Upper lobe of right lung (tissue), 1 donor: ENCODE measurements around the gene ABLIM2. TPM values are rescaled to one million over a fixed set of nuclear protein-coding genes. Genes with fewer than 3 reads are reported as not detected.

ENCODE experiments used
- ATAC-seq: fragments of 200-7000 bp; cut with Tn5 transposase; one replicate; pipeline ENCODE4 v1.9.1; 2020; ENCODE audit warnings: mild to moderate bottlenecking, moderate library complexity
- DNase-seq: peaks from one replicate; pipeline ENCODE4 v3.0.0-alpha.2; 2020
- H3K27ac ChIP-seq: fragments of 200-600 bp; one replicate; pipeline ENCODE4 v1.8.0; 2022
- H3K27me3 ChIP-seq: fragments of 200-600 bp; one replicate; pipeline ENCODE4 v1.8.0; 2022; ENCODE audit warnings: mild to moderate bottlenecking
- H3K36me3 ChIP-seq: fragments of 200-600 bp; one replicate; pipeline ENCODE4 v1.8.0; 2022
- H3K4me1 ChIP-seq: fragments of 200-600 bp; one replicate; pipeline ENCODE4 v1.8.0; 2022
- H3K4me3 ChIP-seq: fragments of 200-600 bp; one replicate; pipeline ENCODE4 v1.8.0; 2022; ENCODE audit warnings: mild to moderate bottlenecking
- H3K9me3 ChIP-seq: fragments of 200-600 bp; one replicate; pipeline ENCODE4 v1.8.0; 2022
- intact Hi-C: fragments of 100-400 bp; cut with DNase I; formaldehyde crosslinking; loops from one replicate; pipeline ENCODE4 v1.11.0; 2022
- total RNA-seq: library from RNA; stranded (reverse); fragmentation: NEBNext Ultra II Directional; extraction: Animal tissue kit (Norgen Biotek cat#: 25700); gene quantifications from one replicate; pipeline ENCODE4 v1.2.1, GENCODE V29; 2021
- TF ChIP-seq, protein P1 (sequence below): fragments of 200-600 bp; IDR thresholded peaks from one replicate; pipeline ENCODE4 v1.8.0; 2022; ENCODE audit warnings: antibody characterized with exemption
- donor health status: DM: no; HTN: yes; CAD: no; lungs with severe emphysema.

ABLIM2 gene
- total RNA-seq, 1 donor from 2014 or later = 12.7 TPM

- DNase-seq = no peak
- Histone ChIP-seq H3K27ac (no peak overlapping the region), H3K4me3 (no peak overlapping the region), H3K9me3 (no peaks in the 10 kb centered on the region), H3K4me1 (peaks cover 30% of the 10 kb centered on the region), H3K27me3 (no peaks in the 10 kb centered on the region), H3K36me3 (peaks cover 11% of the 10 kb centered on the region)
- intact Hi-C loops = no loop called here
- TF ChIP-seq, protein P1, sequence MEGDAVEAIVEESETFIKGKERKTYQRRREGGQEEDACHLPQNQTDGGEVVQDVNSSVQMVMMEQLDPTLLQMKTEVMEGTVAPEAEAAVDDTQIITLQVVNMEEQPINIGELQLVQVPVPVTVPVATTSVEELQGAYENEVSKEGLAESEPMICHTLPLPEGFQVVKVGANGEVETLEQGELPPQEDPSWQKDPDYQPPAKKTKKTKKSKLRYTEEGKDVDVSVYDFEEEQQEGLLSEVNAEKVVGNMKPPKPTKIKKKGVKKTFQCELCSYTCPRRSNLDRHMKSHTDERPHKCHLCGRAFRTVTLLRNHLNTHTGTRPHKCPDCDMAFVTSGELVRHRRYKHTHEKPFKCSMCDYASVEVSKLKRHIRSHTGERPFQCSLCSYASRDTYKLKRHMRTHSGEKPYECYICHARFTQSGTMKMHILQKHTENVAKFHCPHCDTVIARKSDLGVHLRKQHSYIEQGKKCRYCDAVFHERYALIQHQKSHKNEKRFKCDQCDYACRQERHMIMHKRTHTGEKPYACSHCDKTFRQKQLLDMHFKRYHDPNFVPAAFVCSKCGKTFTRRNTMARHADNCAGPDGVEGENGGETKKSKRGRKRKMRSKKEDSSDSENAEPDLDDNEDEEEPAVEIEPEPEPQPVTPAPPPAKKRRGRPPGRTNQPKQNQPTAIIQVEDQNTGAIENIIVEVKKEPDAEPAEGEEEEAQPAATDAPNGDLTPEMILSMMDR = no peak
- no peak for ATAC-seq
Observed at GRCh38 chr4:8203817-8204216, 45.2 kb upstream of the ABLIM2 start.

- H3K4me3 ChIP-seq = no peak overlapping the region
- peaks cover 5% of the 10 kb centered on the region for H3K36me3 ChIP-seq
- H3K4me1 ChIP-seq = peaks cover 38% of the 10 kb centered on the region
- H3K27ac ChIP-seq = no peak overlapping the region
- TF ChIP-seq, protein P1 = no peak
- intact Hi-C loops = no loop called here
- DNase-seq (no peak), ATAC-seq (no peak)
- H3K27me3 ChIP-seq = no peaks in the 10 kb centered on the region
- H3K9me3 ChIP-seq = no peaks in the 10 kb centered on the region
Observed at GRCh38 chr4:8203052-8203401, 44.4 kb upstream of the ABLIM2 start.

DNA sequence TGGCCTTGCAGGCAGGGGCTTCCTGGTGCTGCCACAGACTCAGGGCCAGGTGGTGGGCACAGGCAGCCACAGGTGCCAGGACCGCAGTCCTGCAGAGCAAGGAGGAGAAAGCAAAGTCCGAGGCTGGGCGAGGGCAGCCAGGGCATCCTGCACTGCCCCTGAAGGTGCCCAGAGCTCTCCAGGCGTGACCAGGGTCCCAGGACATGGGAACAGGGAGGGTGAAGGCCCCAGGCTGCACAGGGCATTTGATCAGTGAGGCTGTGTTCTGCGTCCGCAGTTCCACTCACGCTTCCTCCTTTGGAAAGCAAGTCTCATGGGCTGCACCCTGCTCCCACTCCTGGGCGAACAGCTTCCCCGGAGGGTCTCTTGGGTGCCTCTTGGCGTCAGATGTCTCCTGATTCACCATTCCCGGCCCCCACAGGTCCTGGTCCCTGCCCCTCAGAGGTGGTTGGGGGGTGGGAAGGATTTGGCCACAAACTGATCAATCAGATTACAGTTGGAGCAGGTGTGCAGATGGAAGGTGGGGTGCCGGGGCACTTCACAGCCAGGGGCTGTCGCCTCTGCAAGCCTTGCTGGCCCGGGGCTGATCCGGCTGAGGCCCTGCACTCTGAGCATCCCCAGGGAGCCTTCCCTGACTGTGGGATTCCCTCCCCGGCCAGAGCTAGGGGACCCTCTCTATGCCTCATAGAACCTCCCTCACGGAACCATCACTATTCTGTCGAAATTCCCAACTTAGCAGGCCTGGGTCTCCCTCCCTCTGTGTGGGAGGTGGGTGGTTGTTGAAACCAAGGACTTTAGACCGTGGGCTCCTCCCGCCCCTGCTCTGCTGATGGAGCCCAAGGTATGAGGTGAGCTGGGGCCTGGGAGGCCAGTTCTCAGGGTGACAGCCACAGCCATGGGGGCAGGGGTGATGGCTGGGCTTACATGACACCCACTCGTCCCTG is 43.8 kb upstream of the ABLIM2 start:
- H3K4me3 ChIP-seq = peak overlapping the region; percentile 62
- DNase-seq = no peak
- H3K27me3 ChIP-seq = no peaks in the 10 kb centered on the region
- H3K27ac ChIP-seq = no peak overlapping the region
- intact Hi-C loops = no loop called here
- H3K36me3 ChIP-seq = no peaks in the 10 kb centered on the region
- TF ChIP-seq, protein P1 = no peak
- H3K9me3 ChIP-seq = no peaks in the 10 kb centered on the region
- no peak for ATAC-seq
- H3K4me1 ChIP-seq = peaks cover 42% of the 10 kb centered on the region

DNA sequence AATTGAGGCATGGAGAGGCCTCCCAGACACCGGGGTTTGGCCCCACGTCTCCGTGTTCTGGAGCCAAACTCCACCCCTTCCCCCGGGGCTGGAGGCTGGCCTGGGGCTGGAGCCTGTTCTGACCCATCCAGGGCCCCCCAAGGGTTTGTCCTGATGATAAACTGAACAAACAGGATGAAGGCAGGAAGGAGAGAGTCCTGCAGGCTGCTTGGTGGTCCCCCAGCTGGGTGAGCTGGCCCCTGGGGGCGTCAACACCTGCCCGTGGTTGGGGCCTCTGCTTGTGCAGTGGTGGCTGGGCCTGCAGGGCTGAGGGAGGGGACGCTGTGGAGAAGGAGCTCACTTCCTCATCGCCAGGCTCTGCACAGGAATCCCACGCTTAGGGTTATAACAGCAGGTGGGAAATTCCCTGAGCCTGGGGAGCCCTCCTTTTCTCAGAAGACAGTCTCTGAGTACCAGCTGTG is 42.7 kb upstream of the ABLIM2 start:
- H3K9me3 ChIP-seq = no peaks in the 10 kb centered on the region
- H3K4me1 ChIP-seq = peaks cover 44% of the 10 kb centered on the region
- peak overlapping the region; percentile 86 for H3K27ac ChIP-seq
- H3K36me3 ChIP-seq = no peaks in the 10 kb centered on the region
- H3K27me3 ChIP-seq = no peaks in the 10 kb centered on the region
- TF ChIP-seq, protein P1 = no peak
- ATAC-seq (no peak), DNase-seq (no peak)
- H3K4me3 ChIP-seq = peak overlapping the region; percentile 62
- intact Hi-C loops = no loop called here

- no peaks in the 10 kb centered on the region for H3K9me3 ChIP-seq
- peak overlapping the region; percentile 62 for H3K4me3 ChIP-seq
- peak overlapping the region; percentile 86 for H3K27ac ChIP-seq
- intact Hi-C loops = no loop called here
- H3K27me3 ChIP-seq = no peaks in the 10 kb centered on the region
- DNase-seq = peak; percentile 88
- peaks cover 49% of the 10 kb centered on the region for H3K4me1 ChIP-seq
- H3K36me3 ChIP-seq = no peaks in the 10 kb centered on the region
- peak; percentile 63 for ATAC-seq
- TF ChIP-seq, protein P1 = no peak
Observed at GRCh38 chr4:8200302-8200975, 41.8 kb upstream of the ABLIM2 start.
